Hepatocyte (in vitro differentiated cells): ENCODE data around the gene SPTAN1. TPM values are rescaled to one million over a fixed set of nuclear protein-coding genes. Genes with fewer than 3 reads are reported as not detected.
A peak's percentile ranks its signal among the peaks of the same experiment; 100 is the strongest.

Experiments used
- DNase-seq: peaks from one replicate; pipeline ENCODE4 v3.0.0-alpha.2; 2016; ENCODE audit warnings: low spot score
- H2AFZ ChIP-seq: fragments of 200-600 bp; sonication (generic); 2 replicates; pipeline ENCODE4 v1.6.0; 2016; ENCODE audit warnings: antibody characterized with exemption, mild to moderate bottlenecking
- H3K27ac ChIP-seq: fragments of 200-600 bp; sonication (generic); 2 replicates; pipeline ENCODE4 v1.5.1; 2016; ENCODE audit warnings: mild to moderate bottlenecking
- H3K27me3 ChIP-seq: fragments of 200-600 bp; sonication (generic); 2 replicates; pipeline ENCODE4 v1.6.1; 2016
- H3K36me3 ChIP-seq: fragments of 200-600 bp; sonication (generic); replicated peaks from 2 replicates; pipeline ENCODE4 v1.5.1; 2016; ENCODE audit warnings: low read depth; ENCODE audit not compliant: insufficient read depth
- H3K4me1 ChIP-seq: fragments of 200-600 bp; sonication (generic); 2 replicates; pipeline ENCODE4 v1.5.1; 2016; ENCODE audit warnings: mild to moderate bottlenecking, moderate library complexity; ENCODE audit not compliant: insufficient read depth
- H3K4me2 ChIP-seq: fragments of 200-600 bp; sonication (generic); 2 replicates; pipeline ENCODE4 v1.6.0; 2016
- H3K4me3 ChIP-seq: fragments of 200-600 bp; sonication (generic); 2 replicates; pipeline ENCODE4 v1.5.1; 2016; ENCODE audit warnings: mild to moderate bottlenecking
- H3K79me2 ChIP-seq: fragments of 200-600 bp; sonication (generic); 2 replicates; pipeline ENCODE4 v1.6.0; 2017; ENCODE audit warnings: mild to moderate bottlenecking
- H3K9me2 ChIP-seq: fragments of 200-600 bp; sonication (generic); replicated peaks from 2 replicates; pipeline ENCODE4 v1.6.0; 2017; ENCODE audit warnings: mild to moderate bottlenecking; ENCODE audit not compliant: insufficient read depth
- H3K9me3 ChIP-seq: fragments of 200-600 bp; sonication (generic); 2 replicates; pipeline ENCODE4 v1.5.1; 2016; ENCODE audit warnings: low read depth, mild to moderate bottlenecking
- H4K20me1 ChIP-seq: fragments of 200-600 bp; sonication (generic); 2 replicates; pipeline ENCODE4 v1.6.0; 2016; ENCODE audit warnings: mild to moderate bottlenecking; ENCODE audit not compliant: insufficient read depth, poor library complexity, severe bottlenecking
- CTCF ChIP-seq: fragments of 200-600 bp; sonication (generic); IDR thresholded peaks from 2 replicates; pipeline ENCODE4 v1.5.1; 2016; ENCODE audit warnings: antibody characterized with exemption, mild to moderate bottlenecking; ENCODE audit not compliant: poor library complexity
- EZH2 ChIP-seq: fragments of 200-600 bp; sonication (generic); IDR thresholded peaks from 2 replicates; pipeline ENCODE4 v1.6.1; 2016; ENCODE audit warnings: antibody characterized with exemption, mild to moderate bottlenecking, borderline replicate concordance
- EZH2phosphoT487 ChIP-seq: fragments of 200-600 bp; sonication (generic); IDR thresholded peaks from one replicate; pipeline ENCODE4 v1.6.1; 2018; ENCODE audit warnings: antibody characterized with exemption, mild to moderate bottlenecking, low read depth, moderate library complexity; ENCODE audit not compliant: unreplicated experiment, severe bottlenecking
- WGBS: methylation state at CpG from one replicate; pipeline ENCODE4 v1.1.6; 2016; ENCODE audit warnings: low lambda C conversion rate; ENCODE audit errors: missing lambda C conversion rate; 5-methylcytosine and 5-hydroxymethylcytosine counted together
- polyA plus RNA-seq: library from polyadenylated mRNA; unstranded; fragments of >200 nt; fragmentation: Nextera tagmentation; extraction: Ambion mirVana; gene quantifications from 2 replicates; pipeline ENCODE4 v1.2.1, GENCODE V29; 2016
- total RNA-seq: library from RNA; depleted of rRNA; stranded (reverse); fragments of >200 nt; gene quantifications from 2 replicates; pipeline ENCODE4 v1.2.3, GENCODE V29; 2014

SPTAN1 gene
- total and polyA plus RNA-seq, 2 experiments from 2014 or later: 123 to 184 TPM

- H3K4me2 ChIP-seq: peak overlapping the region; percentile 65
- WGBS: 51% methylated on average over 13 of the region's 16 CpGs
- no peak overlapping the region for H3K4me3 ChIP-seq
- peak; percentile 77 for DNase-seq
- H4K20me1 ChIP-seq: no peaks in the 10 kb centered on the region
- no peaks in the 10 kb centered on the region for H3K27me3 ChIP-seq
- H2AFZ ChIP-seq: no peak overlapping the region
- peaks cover 17% of the 10 kb centered on the region for H3K4me1 ChIP-seq
- peak; percentile 21 for TF ChIP-seq CTCF
- no peak for TF ChIP-seq EZH2
- no peaks in the 10 kb centered on the region for H3K9me2 ChIP-seq
- peak overlapping the region; percentile 98 for H3K27ac ChIP-seq
- H3K79me2 ChIP-seq: no peaks in the 10 kb centered on the region
- no peaks in the 10 kb centered on the region for H3K9me3 ChIP-seq
- no peaks in the 10 kb centered on the region for H3K36me3 ChIP-seq
Measured at GRCh38 chr9:128636024-128636390, 83.6 kb downstream of the SPTAN1 start.

GRCh38 chr9:128636556-128637530 is 84.5 kb downstream of the SPTAN1 start:
- H3K27ac ChIP-seq: peak overlapping the region; percentile 98
- H2AFZ ChIP-seq: no peak overlapping the region
- no peaks in the 10 kb centered on the region for H4K20me1 ChIP-seq
- WGBS: 95% methylated on average over 20 of the region's 20 CpGs
- no peaks in the 10 kb centered on the region for H3K27me3 ChIP-seq
- no peak for DNase-seq
- no peaks in the 10 kb centered on the region for H3K9me2 ChIP-seq
- H3K4me1 ChIP-seq: peaks cover 17% of the 10 kb centered on the region
- no peaks in the 10 kb centered on the region for H3K9me3 ChIP-seq
- no peak overlapping the region for H3K4me3 ChIP-seq
- no peak overlapping the region for H3K4me2 ChIP-seq
- no peaks in the 10 kb centered on the region for H3K36me3 ChIP-seq
- TF ChIP-seq EZH2: no peak
- no peak for TF ChIP-seq CTCF
- TF ChIP-seq EZH2phosphoT487: no peak
- H3K79me2 ChIP-seq: no peaks in the 10 kb centered on the region

- Histone ChIP-seq H3K4me2 (no peak overlapping the region), H3K79me2 (no peaks in the 10 kb centered on the region), H2AFZ (no peak overlapping the region), H3K4me1 (peaks cover 17% of the 10 kb centered on the region), H3K9me3 (no peaks in the 10 kb centered on the region), H4K20me1 (no peaks in the 10 kb centered on the region), H3K4me3 (no peak overlapping the region), H3K9me2 (no peaks in the 10 kb centered on the region), H3K36me3 (no peaks in the 10 kb centered on the region), H3K27ac (no peak overlapping the region), H3K27me3 (no peaks in the 10 kb centered on the region)
- TF ChIP-seq CTCF: no peak
- TF ChIP-seq EZH2: no peak
- TF ChIP-seq EZH2phosphoT487: no peak
- no peak for DNase-seq
- WGBS: 93% methylated on average over 10 of the region's 10 CpGs
Measured at GRCh38 chr9:128637656-128638055, 85.3 kb downstream of the SPTAN1 start.
